GM19193 (cell line): Measurements from ENCODE around the gene CBR4.
A peak's percentile ranks its signal among the peaks of the same experiment; 100 is the strongest.

ENCODE experiments used
- POLR2A ChIP-seq: IDR thresholded peaks from 4 replicates; pipeline ENCODE4 v1.6.1; 2011; ENCODE audit not compliant: insufficient read depth, insufficient read length; ENCODE audit errors: extremely low read depth

CBR4 gene

DNA sequence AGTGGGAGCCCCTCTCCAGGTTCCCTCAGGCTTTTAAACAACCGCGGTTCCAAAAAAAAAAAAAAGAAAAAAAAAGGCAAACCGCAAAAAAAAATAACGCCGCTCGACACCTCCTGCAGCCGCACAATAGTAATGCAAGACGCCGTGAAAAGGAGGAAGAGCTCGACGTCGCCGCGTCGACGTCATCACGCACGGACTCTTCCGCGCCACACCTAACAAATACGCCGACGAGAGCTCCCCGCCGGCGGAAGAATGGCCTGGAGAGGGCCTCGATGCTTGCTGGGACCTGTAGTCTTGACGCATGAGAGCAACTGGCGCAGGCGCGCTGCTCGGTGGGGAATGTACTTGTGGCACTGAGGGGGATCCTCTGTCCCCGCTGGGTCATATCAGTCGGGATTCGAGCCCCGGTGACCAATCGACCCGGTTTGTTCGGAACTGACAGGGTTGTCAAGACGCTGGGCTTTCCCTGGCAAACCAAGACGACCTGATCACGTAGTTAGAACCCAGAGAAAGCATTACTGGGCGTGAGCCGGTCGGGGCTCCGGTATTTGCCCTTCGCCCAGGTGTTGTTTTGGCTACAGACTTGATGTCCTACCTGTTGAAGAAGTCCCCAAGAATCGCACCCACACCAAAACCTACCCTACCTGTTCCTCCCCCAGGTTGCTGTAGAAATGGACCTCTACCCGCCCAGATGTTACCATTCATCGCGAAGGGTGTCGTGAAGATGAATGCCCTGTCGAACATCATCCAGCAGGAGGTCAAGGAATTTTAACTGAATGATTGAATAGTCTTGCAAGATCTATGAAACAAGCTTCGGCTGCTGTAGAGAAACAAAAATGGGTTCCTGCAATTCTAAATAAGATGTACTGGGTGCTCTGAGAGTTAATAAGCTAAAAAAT lies at the start of gene CBR4:
CBR4 (minus strand) TSS at position 131 of the 899 bp plus-strand sequence. CDS start 166 bp downstream, outside the sequence.
- TF ChIP-seq POLR2A = peak; percentile 92

- no peak for TF ChIP-seq POLR2A
Measured at GRCh38 chr4:169059306-169060211, 49.5 kb upstream of the CBR4 start.

DNA sequence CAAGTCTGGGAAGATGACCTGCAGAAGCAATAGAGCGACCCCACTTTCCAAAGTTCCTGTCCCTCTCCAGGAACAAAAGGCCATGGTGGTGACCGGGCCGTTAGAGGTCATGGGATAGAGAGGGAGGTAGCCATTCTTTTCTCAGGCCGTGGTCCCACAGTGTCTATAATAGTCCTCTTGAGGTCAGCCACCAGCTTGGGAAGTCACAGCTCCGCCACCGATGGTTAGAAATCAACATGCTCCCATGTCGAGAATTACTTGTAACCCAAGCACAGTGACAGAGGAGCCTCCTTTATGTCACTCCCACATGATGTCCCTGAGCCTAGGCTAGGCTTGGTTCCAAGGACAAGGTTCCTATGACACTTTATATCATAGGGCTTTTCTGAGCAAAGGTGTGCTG lies 48.3 kb upstream of the CBR4 start:
- no peak for TF ChIP-seq POLR2A

- no peak for TF ChIP-seq POLR2A
Measured at GRCh38 chr4:169054879-169055278, 44.8 kb upstream of the CBR4 start.

DNA sequence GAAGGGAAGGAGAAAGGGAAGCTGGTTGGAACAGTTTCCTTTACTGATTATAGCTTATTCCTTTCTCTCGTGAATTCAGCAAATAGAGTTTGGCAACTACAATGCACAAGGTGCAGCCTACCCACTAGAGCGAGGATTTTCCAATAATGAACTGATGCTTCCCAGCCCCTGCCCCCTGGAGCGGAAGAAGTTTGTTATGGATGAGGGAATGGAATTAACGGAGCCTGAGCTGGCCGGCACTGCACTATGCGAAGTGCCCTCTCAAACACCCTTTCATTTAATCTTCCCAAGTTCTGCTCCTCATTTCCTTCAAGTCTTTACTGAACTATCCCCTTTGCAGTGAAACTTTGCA lies 42.5 kb upstream of the CBR4 start:
- no peak for TF ChIP-seq POLR2A

DNA sequence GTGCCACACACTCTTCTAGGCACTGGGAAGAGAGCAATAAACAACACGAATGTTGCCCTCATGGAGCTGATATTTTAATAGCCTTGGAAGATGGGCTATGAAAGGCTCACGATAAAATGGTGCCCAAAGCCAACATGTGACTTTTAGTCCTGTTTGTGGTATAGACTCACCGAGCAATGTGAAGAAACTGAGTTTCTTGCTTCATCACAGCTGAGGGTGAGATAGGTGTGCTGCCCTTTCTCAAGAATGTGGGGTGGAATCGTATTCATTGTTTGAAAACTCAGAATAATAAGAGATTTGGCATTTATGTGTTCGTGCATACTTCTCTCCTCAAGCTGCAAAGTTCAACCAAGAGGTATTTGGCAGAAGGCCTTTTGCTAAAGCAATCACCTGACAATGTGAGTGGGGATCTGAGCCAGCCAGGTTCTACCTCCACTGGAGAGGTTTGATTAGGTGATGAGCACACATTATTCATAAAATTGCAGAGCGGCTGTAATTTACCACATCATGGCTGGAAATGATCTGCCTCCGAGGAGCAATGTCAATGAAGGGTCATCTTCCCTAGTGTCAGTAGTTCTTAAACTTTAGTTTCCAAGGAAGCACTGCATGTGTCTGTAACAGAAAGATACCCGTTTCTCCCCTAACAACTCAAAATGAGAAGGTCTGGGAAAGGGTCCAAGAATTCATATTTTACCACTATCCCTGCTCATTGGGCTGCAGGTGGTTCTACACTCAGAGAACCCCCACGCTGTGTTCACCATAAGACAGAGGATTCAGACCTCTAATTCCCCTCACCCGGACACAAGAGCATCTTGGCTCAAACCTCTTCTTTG lies 41.9 kb upstream of the CBR4 start:
- no peak for TF ChIP-seq POLR2A

- TF ChIP-seq POLR2A = no peak
Measured at GRCh38 chr4:169050881-169051760, 41.1 kb upstream of the CBR4 start.

GRCh38 chr4:169050284-169050683 lies 40.2 kb upstream of the CBR4 start:
- TF ChIP-seq POLR2A = no peak

- no peak for TF ChIP-seq POLR2A
Measured at GRCh38 chr4:169048868-169049414, 38.9 kb upstream of the CBR4 start.

DNA sequence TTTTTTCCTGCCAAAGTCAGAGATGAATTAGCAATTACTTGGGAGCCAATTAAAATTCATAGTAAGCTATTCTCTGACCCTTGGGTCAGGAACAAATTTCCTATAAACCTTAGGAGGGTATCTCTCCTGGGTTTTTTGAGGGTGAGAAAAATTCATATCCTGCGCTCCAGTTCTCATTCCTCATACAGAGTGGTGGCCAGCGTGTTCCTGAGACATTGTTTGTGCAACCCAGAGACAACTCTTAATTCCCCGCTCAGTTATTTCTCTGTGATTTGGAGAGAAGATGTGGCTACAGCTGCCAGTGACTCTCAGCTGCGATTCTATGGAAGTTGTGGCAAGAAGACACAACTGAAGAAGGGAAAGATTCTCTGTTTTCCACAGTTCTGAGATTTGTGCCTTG lies 37.9 kb upstream of the CBR4 start:
- TF ChIP-seq POLR2A = no peak

- no peak for TF ChIP-seq POLR2A
Measured at GRCh38 chr4:169045862-169046584, 36.0 kb upstream of the CBR4 start.

- TF ChIP-seq POLR2A = no peak
Measured at GRCh38 chr4:169044714-169045447, 34.8 kb upstream of the CBR4 start.
